ENCODE data around the gene EFCC1.

Gene EFCC1

GRCh38 chr3:129016356-129016719, 15.2 kb downstream of the EFCC1 start:
- DNase-seq: peak; percentile 76

- no peak for DNase-seq
Observed at GRCh38 chr3:129016720-129017483, 15.8 kb downstream of the EFCC1 start.

- DNase-seq: no peak
Observed at GRCh38 chr3:129017484-129017899, 16.4 kb downstream of the EFCC1 start.

- no peak for DNase-seq
Observed at GRCh38 chr3:129018271-129018670, 17.2 kb downstream of the EFCC1 start.

- DNase-seq: no peak
Observed at GRCh38 chr3:129018751-129019150, 17.6 kb downstream of the EFCC1 start.

- no peak for DNase-seq
Observed at GRCh38 chr3:129019266-129019665, 18.2 kb downstream of the EFCC1 start.

GRCh38 chr3:129020691-129021090, 19.6 kb downstream of the EFCC1 start:
- no peak for DNase-seq

GRCh38 chr3:129021140-129021551, 20.0 kb downstream of the EFCC1 start:
- no peak for DNase-seq

GRCh38 chr3:129022114-129023007, 21.3 kb downstream of the EFCC1 start:
- no peak for DNase-seq

GRCh38 chr3:129023008-129023358, 21.9 kb downstream of the EFCC1 start:
- DNase-seq: no peak

- DNase-seq: no peak
Observed at GRCh38 chr3:129023909-129024308, 22.8 kb downstream of the EFCC1 start.

- no peak for DNase-seq
Observed at GRCh38 chr3:129025108-129025507, 24.0 kb downstream of the EFCC1 start.

- no peak for DNase-seq
Observed at GRCh38 chr3:129025691-129026435, 24.8 kb downstream of the EFCC1 start.

GRCh38 chr3:129026728-129027543, 25.8 kb downstream of the EFCC1 start:
- DNase-seq: peak; percentile 94

GRCh38 chr3:129027544-129027880, 26.4 kb downstream of the EFCC1 start:
- DNase-seq: no peak

GRCh38 chr3:129028866-129029265, 27.8 kb downstream of the EFCC1 start:
- no peak for DNase-seq

- no peak for DNase-seq
Observed at GRCh38 chr3:129030611-129031010, 29.5 kb downstream of the EFCC1 start.

- no peak for DNase-seq
Observed at GRCh38 chr3:129031476-129032215, 30.5 kb downstream of the EFCC1 start.

GRCh38 chr3:129032716-129033115, 31.6 kb downstream of the EFCC1 start:
- DNase-seq: no peak

- DNase-seq: no peak
Observed at GRCh38 chr3:129033151-129033550, 32.0 kb downstream of the EFCC1 start.

- DNase-seq: no peak
Observed at GRCh38 chr3:129033633-129034321, 32.7 kb downstream of the EFCC1 start.

Data from activated CD8-positive, alpha-beta memory T cell treated with anti-CD3 and anti-CD28 coated beads, Interleukin-2, amount 50 U/mL, for 48 hours (primary cell).